GM18858 (cell line): ENCODE measurements around the gene GPC6.
"Not testable (repeated sequence)": the region's sequence is repeated elsewhere in the genome, so short reads cannot be mapped to it uniquely, and the experiment has no call there.

Experiments used
- ATAC-seq: cut with Tn5 transposase; IDR thresholded peaks from one replicate; pipeline ENCODE4 v1.9.1; 2021; ENCODE audit not compliant: unreplicated experiment

GPC6 gene

GRCh38 chr13:94330552-94331071, 1104.0 kb downstream of the GPC6 start:
- no peak for ATAC-seq

GRCh38 chr13:94331281-94331680, 1104.7 kb downstream of the GPC6 start:
- ATAC-seq, result no peak

GRCh38 chr13:94332359-94333096, 1105.9 kb downstream of the GPC6 start:
- no peak for ATAC-seq

GRCh38 chr13:94333131-94333820, 1106.7 kb downstream of the GPC6 start:
- no peak for ATAC-seq

GRCh38 chr13:94335761-94336526, 1109.3 kb downstream of the GPC6 start:
- no peak for ATAC-seq

GRCh38 chr13:94339116-94339687, 1112.6 kb downstream of the GPC6 start:
- ATAC-seq, result no peak

- no peak for ATAC-seq
These were observed 1116.0 kb downstream of the GPC6 start for GRCh38 chr13:94342436-94343242.

GRCh38 chr13:94343243-94343585, 1116.6 kb downstream of the GPC6 start:
- no peak for ATAC-seq

GRCh38 chr13:94343687-94344086, 1117.1 kb downstream of the GPC6 start:
- not testable (repeated sequence) for ATAC-seq

GRCh38 chr13:94344126-94344818, 1117.7 kb downstream of the GPC6 start:
- ATAC-seq, result no peak

- no peak for ATAC-seq
These were observed 1119.0 kb downstream of the GPC6 start for GRCh38 chr13:94345374-94346195.

GRCh38 chr13:94346261-94347019, 1119.8 kb downstream of the GPC6 start:
- no peak for ATAC-seq

- ATAC-seq, result no peak
These were observed 1124.8 kb downstream of the GPC6 start for GRCh38 chr13:94351292-94351990.

- ATAC-seq, result no peak
These were observed 1125.5 kb downstream of the GPC6 start for GRCh38 chr13:94352057-94352456.

GRCh38 chr13:94353167-94353710, 1126.6 kb downstream of the GPC6 start:
- no peak for ATAC-seq

GRCh38 chr13:94359875-94360274, 1133.3 kb downstream of the GPC6 start:
- no peak for ATAC-seq

GRCh38 chr13:94362411-94362909, 1135.9 kb downstream of the GPC6 start:
- peak; percentile 99 for ATAC-seq
